ENCODE data around the gene PRX. TPM values are rescaled to one million over a fixed set of nuclear protein-coding genes. Genes with fewer than 3 reads are reported as not detected.
A peak's percentile ranks its signal among the peaks of the same experiment; 100 is the strongest.

Gene PRX
- total and polyA plus RNA-seq, 2 donors from 2014 or later = 4.5 to 12.6 TPM

GRCh38 chr19:40420451-40420765 is 7.2 kb upstream of the PRX start:
- Histone ChIP-seq H3K9me3 (ENCODE audit: control insufficient read depth in 2 of 3, insufficient read depth in 1 of 3, low read length in 3 of 3) (no peaks in the 10 kb centered on the region), H3K4me3 (ENCODE audit: low read length in 3 of 3) (peak overlapping the region; percentile 43 to 72 (median 54)), H3K27ac (ENCODE audit: low read depth in 2 of 2, low read length in 2 of 2) (peak overlapping the region; percentile 93 to 100), H3K36me3 (ENCODE audit: control insufficient read depth in 2 of 3, insufficient read depth in 3 of 3, low read length in 3 of 3) (peaks cover 0 to 14% (median 4%) of the 10 kb centered on the region in 3 donors), H3K4me1 (ENCODE audit: control insufficient read depth in 2 of 3, insufficient read depth in 2 of 3, low read depth in 1 of 3, low read length in 3 of 3) (peaks cover 3 to 8% (median 6%) of the 10 kb centered on the region in 3 donors), H3K9ac (ENCODE audit: low read length in 3 of 3) (peak overlapping the region in 1 of 3 donors; percentile 90), H3K27me3 (ENCODE audit: control insufficient read depth, insufficient read depth, low read length) (no peaks in the 10 kb centered on the region)
- intact Hi-C loops (cut with DNase I) = no loop called here
- TF ChIP-seq, protein P1, sequence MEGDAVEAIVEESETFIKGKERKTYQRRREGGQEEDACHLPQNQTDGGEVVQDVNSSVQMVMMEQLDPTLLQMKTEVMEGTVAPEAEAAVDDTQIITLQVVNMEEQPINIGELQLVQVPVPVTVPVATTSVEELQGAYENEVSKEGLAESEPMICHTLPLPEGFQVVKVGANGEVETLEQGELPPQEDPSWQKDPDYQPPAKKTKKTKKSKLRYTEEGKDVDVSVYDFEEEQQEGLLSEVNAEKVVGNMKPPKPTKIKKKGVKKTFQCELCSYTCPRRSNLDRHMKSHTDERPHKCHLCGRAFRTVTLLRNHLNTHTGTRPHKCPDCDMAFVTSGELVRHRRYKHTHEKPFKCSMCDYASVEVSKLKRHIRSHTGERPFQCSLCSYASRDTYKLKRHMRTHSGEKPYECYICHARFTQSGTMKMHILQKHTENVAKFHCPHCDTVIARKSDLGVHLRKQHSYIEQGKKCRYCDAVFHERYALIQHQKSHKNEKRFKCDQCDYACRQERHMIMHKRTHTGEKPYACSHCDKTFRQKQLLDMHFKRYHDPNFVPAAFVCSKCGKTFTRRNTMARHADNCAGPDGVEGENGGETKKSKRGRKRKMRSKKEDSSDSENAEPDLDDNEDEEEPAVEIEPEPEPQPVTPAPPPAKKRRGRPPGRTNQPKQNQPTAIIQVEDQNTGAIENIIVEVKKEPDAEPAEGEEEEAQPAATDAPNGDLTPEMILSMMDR (IDR thresholded peaks at IDR 0.05; ENCODE audit: borderline replicate concordance, extremely low read depth, insufficient read depth) = no peak
- no peak for FAIRE-seq
- peak in 1 of 5 donors; percentile 61 for DNase-seq

- H3K27ac ChIP-seq (ENCODE audit: low read depth in 2 of 2, low read length in 2 of 2) = no peak overlapping the region
- no peaks in the 10 kb centered on the region for H3K9me3 ChIP-seq (ENCODE audit: control insufficient read depth in 2 of 3, insufficient read depth in 1 of 3, low read length in 3 of 3)
- no peaks in the 10 kb centered on the region for H3K27me3 ChIP-seq (ENCODE audit: control insufficient read depth, insufficient read depth, low read length)
- H3K4me1 ChIP-seq (ENCODE audit: control insufficient read depth in 2 of 3, insufficient read depth in 2 of 3, low read depth in 1 of 3, low read length in 3 of 3) = peaks cover 3 to 8% (median 8%) of the 10 kb centered on the region in 3 donors
- TF ChIP-seq, protein P1 (IDR thresholded peaks at IDR 0.05; ENCODE audit: borderline replicate concordance, extremely low read depth, insufficient read depth) = no peak
- FAIRE-seq (no peak), DNase-seq (peak in 1 of 5 donors; percentile 44)
- intact Hi-C loops (cut with DNase I) = no loop called here
- no peak overlapping the region for H3K4me3 ChIP-seq (ENCODE audit: low read length in 3 of 3)
- no peak overlapping the region for H3K9ac ChIP-seq (ENCODE audit: low read length in 3 of 3)
- H3K36me3 ChIP-seq (ENCODE audit: control insufficient read depth in 2 of 3, insufficient read depth in 3 of 3, low read length in 3 of 3) = peaks cover 0 to 14% (median 4%) of the 10 kb centered on the region in 3 donors
Measured at GRCh38 chr19:40419780-40420179, 6.6 kb upstream of the PRX start.

GRCh38 chr19:40419066-40419612 is 6.0 kb upstream of the PRX start:
- DNase-seq (peak in 1 of 5 donors; percentile 48), FAIRE-seq (no peak)
- TF ChIP-seq, protein P1 (IDR thresholded peaks at IDR 0.05; ENCODE audit: borderline replicate concordance, extremely low read depth, insufficient read depth) = no peak
- H3K9ac ChIP-seq (ENCODE audit: low read length in 3 of 3) = no peak overlapping the region
- no peaks in the 10 kb centered on the region for H3K9me3 ChIP-seq (ENCODE audit: control insufficient read depth in 2 of 3, insufficient read depth in 1 of 3, low read length in 3 of 3)
- H3K4me3 ChIP-seq (ENCODE audit: low read length in 3 of 3) = no peak overlapping the region
- H3K4me1 ChIP-seq (ENCODE audit: control insufficient read depth in 2 of 3, insufficient read depth in 2 of 3, low read depth in 1 of 3, low read length in 3 of 3) = peaks cover 3 to 9% (median 8%) of the 10 kb centered on the region in 3 donors
- intact Hi-C loops (cut with DNase I) = no loop called here
- no peaks in the 10 kb centered on the region for H3K27me3 ChIP-seq (ENCODE audit: control insufficient read depth, insufficient read depth, low read length)
- peaks cover 0 to 14% (median 4%) of the 10 kb centered on the region in 3 donors for H3K36me3 ChIP-seq (ENCODE audit: control insufficient read depth in 2 of 3, insufficient read depth in 3 of 3, low read length in 3 of 3)
- H3K27ac ChIP-seq (ENCODE audit: low read depth in 2 of 2, low read length in 2 of 2) = no peak overlapping the region

- intact Hi-C loops (cut with DNase I) = no loop called here
- H3K9ac ChIP-seq (ENCODE audit: low read length in 3 of 3) = peak overlapping the region in 1 of 3 donors; percentile 18
- H3K27me3 ChIP-seq (ENCODE audit: control insufficient read depth, insufficient read depth, low read length) = no peaks in the 10 kb centered on the region
- H3K9me3 ChIP-seq (ENCODE audit: control insufficient read depth in 2 of 3, insufficient read depth in 1 of 3, low read length in 3 of 3) = no peaks in the 10 kb centered on the region
- peaks cover 0 to 10% (median 4%) of the 10 kb centered on the region in 3 donors for H3K36me3 ChIP-seq (ENCODE audit: control insufficient read depth in 2 of 3, insufficient read depth in 3 of 3, low read length in 3 of 3)
- DNase-seq = no peak
- H3K4me3 ChIP-seq (ENCODE audit: low read length in 3 of 3) = no peak overlapping the region
- H3K27ac ChIP-seq (ENCODE audit: low read depth in 2 of 2, low read length in 2 of 2) = peak overlapping the region; percentile 88 to 93
- FAIRE-seq = no peak
- peaks cover 3 to 8% (median 8%) of the 10 kb centered on the region in 3 donors for H3K4me1 ChIP-seq (ENCODE audit: control insufficient read depth in 2 of 3, insufficient read depth in 2 of 3, low read depth in 1 of 3, low read length in 3 of 3)
- TF ChIP-seq, protein P1 (IDR thresholded peaks at IDR 0.05; ENCODE audit: borderline replicate concordance, extremely low read depth, insufficient read depth) = no peak
Measured at GRCh38 chr19:40418040-40418439, 4.9 kb upstream of the PRX start.
